Keratinocyte (primary cell): ENCODE data around the gene TMEM69. TPM values are rescaled to one million over a fixed set of nuclear protein-coding genes. Genes with fewer than 3 reads are reported as not detected.

Experiments used
- DNase-seq: peaks from one replicate; pipeline ENCODE4 v3.0.0-alpha.2; 2011; ENCODE audit warnings: low read depth, missing footprints, low spot score
- FAIRE-seq: peaks from 2 replicates; lab custom pipeline; 2011; peaks lifted over from hg19 to GRCh38; lab: Jason Lieb, UNC
- H2AFZ ChIP-seq: 2 replicates; pipeline ENCODE4 v1.6.0; 2012; ENCODE audit warnings: low read length, control low read depth, inconsistent platforms; ENCODE audit not compliant: control insufficient read depth
- H3K27ac ChIP-seq: 2 replicates; pipeline ENCODE4 v1.5.1; 2011; ENCODE audit warnings: low read length; ENCODE audit not compliant: control insufficient read depth, insufficient read depth
- H3K27me3 ChIP-seq: 3 replicates; pipeline ENCODE4 v1.6.0; 2011; ENCODE audit warnings: low read length; ENCODE audit not compliant: control insufficient read depth, insufficient read depth; ENCODE audit errors: extremely low read depth
- H3K36me3 ChIP-seq, 2 experiments: 2 replicates in 1 of 2; 3 replicates in 1 of 2; pipeline ENCODE4 v1.5.1; 2011; ENCODE audit warnings: low read length in 2 of 2, mild to moderate bottlenecking in 1 of 2; ENCODE audit not compliant: control insufficient read depth in 2 of 2, insufficient read depth in 2 of 2; ENCODE audit errors: extremely low read depth in 1 of 2
- H3K4me1 ChIP-seq: 3 replicates; pipeline ENCODE4 v1.5.1; 2011; ENCODE audit warnings: low read length; ENCODE audit not compliant: control insufficient read depth, insufficient read depth; ENCODE audit errors: extremely low read depth
- H3K4me2 ChIP-seq: 3 replicates; pipeline ENCODE4 v1.6.0; 2011; ENCODE audit warnings: low read depth, low read length; ENCODE audit not compliant: control insufficient read depth, insufficient read depth; ENCODE audit errors: extremely low read depth
- H3K4me3 ChIP-seq, 3 experiments: fragments of 200-600 bp in 1 of 3; sonication (generic) in 1 of 3; 2 replicates in 2 of 3; 3 replicates in 1 of 3; pipeline ENCODE4 v1.5.1; 2011 to 2016; ENCODE audit warnings: low read length in 3 of 3, mild to moderate bottlenecking in 3 of 3, control low read depth in 2 of 3, inconsistent platforms in 1 of 3, low read depth in 1 of 3, mixed read lengths in 1 of 3, mixed run types in 1 of 3, moderate library complexity in 1 of 3; ENCODE audit not compliant: control insufficient read depth in 2 of 3, insufficient read depth in 2 of 3; ENCODE audit errors: extremely low read depth in 1 of 3
- H3K79me2 ChIP-seq: 2 replicates; pipeline ENCODE4 v1.6.0; 2012; ENCODE audit warnings: low read length; ENCODE audit not compliant: control insufficient read depth, insufficient read depth
- H3K9ac ChIP-seq: 3 replicates; pipeline ENCODE4 v1.6.0; 2011; ENCODE audit warnings: low read length; ENCODE audit not compliant: control insufficient read depth, insufficient read depth; ENCODE audit errors: extremely low read depth
- H3K9me1 ChIP-seq: 3 replicates; pipeline ENCODE4 v1.6.0; 2011; ENCODE audit warnings: low read length; ENCODE audit not compliant: control insufficient read depth, insufficient read depth; ENCODE audit errors: extremely low read depth
- H3K9me3 ChIP-seq: 2 replicates; pipeline ENCODE4 v1.5.1; 2012; ENCODE audit warnings: low read depth, low read length; ENCODE audit not compliant: control insufficient read depth
- H4K20me1 ChIP-seq: 3 replicates; pipeline ENCODE4 v1.6.0; 2011; ENCODE audit warnings: low read length; ENCODE audit not compliant: control insufficient read depth, insufficient read depth; ENCODE audit errors: extremely low read depth
- CTCF ChIP-seq, 3 experiments: IDR thresholded peaks in 1 of 3; conservative IDR thresholded peaks in 1 of 3; optimal IDR thresholded peaks in 1 of 3; 2 replicates in 2 of 3; 3 replicates in 1 of 3; pipeline versions ENCODE3 to v1.5.1; 2011; ENCODE audit warnings: low read length in 3 of 3, mild to moderate bottlenecking in 3 of 3, moderate library complexity in 2 of 3, control low read depth in 1 of 3, inconsistent platforms in 1 of 3; ENCODE audit not compliant: insufficient read depth in 2 of 3; ENCODE audit errors: extremely low read depth in 1 of 3
- EZH2 ChIP-seq: IDR thresholded peaks from one replicate; pipeline ENCODE4 v1.6.1; 2012; ENCODE audit warnings: inconsistent platforms, mild to moderate bottlenecking, low read length, moderate library complexity
- dilution Hi-C: fragments of 300-500 bp; cut with MboI; formaldehyde crosslinking; loops from one replicate; pipeline ENCODE4 v1.7.0; 2020; ENCODE audit warnings: low sequenced_read_pairs; ENCODE audit not compliant: extremely low pct_ligation_motif_present
- polyA plus RNA-seq, 5 experiments: library from polyadenylated mRNA; depleted of rRNA in 3 of 5; stranded (reverse) in 3 of 5; stranded (forward) in 1 of 5; unstranded in 1 of 5; fragments of >200 nt; gene quantifications; 1 replicate in 1 of 5; 2 replicates in 3 of 5; 3 replicates in 1 of 5; pipeline versions ENCODE4 v1.2.1 to v1.2.3, GENCODE V29; 2011 to 2012; ENCODE audit warnings: missing spikeins in 2 of 5, low read depth in 1 of 5, low replicate concordance in 1 of 5

Gene TMEM69
- polyA plus RNA-seq, 1 donor (not counting 4 experiments of a cell fraction or from before 2014, with no cell fraction given): 110 TPM

DNA sequence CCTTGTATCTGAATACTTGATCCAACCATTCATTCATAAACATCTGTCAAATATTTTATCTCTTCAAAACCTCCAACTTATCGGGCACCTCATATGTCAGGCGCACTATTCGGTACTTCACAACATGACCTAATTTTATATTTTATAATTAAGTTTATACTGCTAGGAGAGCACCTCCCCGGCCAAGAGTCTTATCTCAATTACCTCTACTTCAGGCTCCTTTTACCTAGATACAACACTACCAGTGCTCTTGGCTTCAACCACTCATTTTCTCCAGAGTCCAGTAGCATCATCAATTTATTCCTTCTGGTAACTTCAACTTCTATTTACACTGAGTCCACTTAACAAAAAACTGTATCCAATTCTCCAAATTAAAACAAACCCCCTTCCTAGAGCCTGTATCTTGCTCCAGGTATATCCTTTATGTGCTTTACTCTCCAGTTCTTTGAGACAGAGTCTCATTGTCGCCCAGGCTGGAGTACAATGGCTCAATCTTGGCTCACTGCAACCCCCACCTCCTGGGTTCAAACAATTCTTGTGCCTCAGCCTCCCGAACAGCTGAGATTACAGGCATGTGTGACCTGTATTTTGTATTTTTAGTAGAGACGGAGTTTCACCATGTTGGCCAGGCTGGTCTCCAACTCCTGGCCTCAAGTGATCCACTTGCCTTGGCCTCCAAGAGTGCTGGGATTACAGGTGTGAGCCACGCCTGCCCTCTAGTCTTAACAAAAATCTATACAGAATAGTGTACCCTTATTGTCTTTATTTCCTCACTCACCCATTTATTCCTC, 20.5 kb upstream of the TMEM69 start:
- H3K9ac ChIP-seq: no peak overlapping the region
- H3K27ac ChIP-seq: no peak overlapping the region
- FAIRE-seq (no peak), DNase-seq (no peak)
- peaks cover 0 to 3% of the 10 kb centered on the region in 2 experiments for H3K36me3 ChIP-seq
- TF ChIP-seq CTCF (optimal IDR thresholded peaks at IDR 0.05 in 1 of 3, IDR thresholded peaks at IDR 0.05 in 1 of 3, conservative IDR thresholded peaks at IDR 0.05 in 1 of 3; ENCODE audit: extremely low read depth in 1 of 3, insufficient read depth in 2 of 3, low read length in 3 of 3) (no peak), EZH2 (no peak)
- peaks cover 98% of the 10 kb centered on the region for H3K79me2 ChIP-seq
- H3K9me1 ChIP-seq: no peaks in the 10 kb centered on the region
- dilution Hi-C loops: no loop called here
- H3K4me2 ChIP-seq: no peak overlapping the region
- no peaks in the 10 kb centered on the region for H3K27me3 ChIP-seq
- H3K4me3 ChIP-seq: no peak overlapping the region
- H3K9me3 ChIP-seq: no peaks in the 10 kb centered on the region
- no peaks in the 10 kb centered on the region for H3K4me1 ChIP-seq
- H4K20me1 ChIP-seq: peaks cover 24% of the 10 kb centered on the region
- H2AFZ ChIP-seq: no peak overlapping the region

GRCh38 chr1:45668526-45668925, 19.5 kb upstream of the TMEM69 start:
- no peak overlapping the region for H3K27ac ChIP-seq
- H3K27me3 ChIP-seq: no peaks in the 10 kb centered on the region
- H3K4me2 ChIP-seq: no peak overlapping the region
- no peaks in the 10 kb centered on the region for H3K9me3 ChIP-seq
- no peaks in the 10 kb centered on the region for H3K4me1 ChIP-seq
- no peak overlapping the region for H3K9ac ChIP-seq
- H2AFZ ChIP-seq: no peak overlapping the region
- DNase-seq (no peak), FAIRE-seq (no peak)
- no peaks in the 10 kb centered on the region for H3K9me1 ChIP-seq
- TF ChIP-seq EZH2: no peak
- peaks cover 0 to 3% of the 10 kb centered on the region in 2 experiments for H3K36me3 ChIP-seq
- no peak overlapping the region for H3K4me3 ChIP-seq
- peaks cover 20% of the 10 kb centered on the region for H4K20me1 ChIP-seq
- peaks cover 98% of the 10 kb centered on the region for H3K79me2 ChIP-seq
- dilution Hi-C loops: no loop called here
